HG03103 (cell line): ENCODE data around the gene SLC7A4.
"Not testable (repeated sequence)": the region's sequence is repeated elsewhere in the genome, so short reads cannot be mapped to it uniquely, and the experiment has no call there.

Experiments used
- ATAC-seq: cut with Tn5 transposase; IDR thresholded peaks from one replicate; pipeline ENCODE4 v1.9.1; 2021; ENCODE audit warnings: low read depth; ENCODE audit not compliant: unreplicated experiment

SLC7A4 gene

DNA sequence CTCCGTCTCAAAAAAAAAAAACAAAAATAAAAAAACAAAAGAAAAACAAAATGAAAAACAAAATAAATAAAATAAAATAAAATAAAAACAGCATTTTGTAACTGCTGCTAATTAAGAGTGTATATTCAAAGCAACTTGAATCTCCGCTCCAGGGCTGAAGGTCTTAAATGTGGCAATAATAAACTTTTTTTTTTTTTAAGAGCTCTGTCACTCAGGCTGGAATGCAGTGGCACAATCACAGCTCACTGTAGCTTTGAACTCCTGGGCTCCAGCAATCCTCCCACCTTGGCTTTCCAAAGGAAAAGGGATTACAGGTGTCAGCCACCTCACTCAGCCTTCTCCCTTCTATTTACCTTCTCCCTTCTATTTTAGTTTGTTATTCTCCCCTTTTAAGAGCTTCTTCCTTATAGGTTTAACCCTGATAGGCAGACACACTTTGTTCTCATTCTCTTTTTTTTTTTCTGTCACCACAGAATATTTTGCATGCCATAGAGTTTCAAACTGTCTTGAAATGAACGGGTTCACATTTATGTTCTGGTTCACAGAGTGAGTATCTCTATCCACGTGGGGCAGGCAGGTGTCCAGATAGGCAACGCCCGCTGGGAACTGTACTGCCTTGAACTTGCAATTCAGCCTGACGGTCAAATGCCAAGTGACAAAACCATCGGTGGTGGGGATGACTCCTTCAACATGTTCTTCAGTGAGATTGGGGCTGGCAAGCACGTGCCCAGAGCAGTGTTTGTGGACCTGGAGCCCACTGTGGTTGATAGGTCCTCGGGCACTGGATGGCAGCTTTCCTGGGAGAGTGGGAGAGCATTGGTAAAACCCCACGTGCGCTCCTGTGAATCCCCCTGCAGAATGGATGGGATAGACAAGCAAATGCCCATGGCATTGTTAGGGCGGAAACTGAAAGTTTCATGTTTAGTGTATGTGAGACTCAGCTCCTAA, 32.8 kb upstream of the SLC7A4 start:
- ATAC-seq = no peak

DNA sequence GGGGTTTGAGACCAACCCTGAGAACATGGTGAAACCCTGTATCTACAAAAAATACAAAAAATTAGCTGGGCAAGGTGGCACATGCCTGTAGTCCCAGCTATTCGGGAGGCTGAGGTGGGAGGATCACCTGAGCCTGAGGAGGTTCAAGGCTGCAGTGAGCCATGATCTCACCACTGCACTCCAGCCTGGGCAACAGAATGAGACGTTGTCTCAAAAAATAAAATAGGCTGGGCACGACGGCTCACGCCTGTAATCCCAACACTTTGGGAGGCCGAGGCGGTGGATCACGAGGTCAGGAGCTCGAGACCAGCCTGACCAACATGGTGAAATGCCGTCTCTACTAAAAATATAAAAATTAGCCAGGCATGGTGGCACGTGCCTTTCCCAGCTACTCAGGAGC, 32.1 kb upstream of the SLC7A4 start:
- not testable (repeated sequence) for ATAC-seq

DNA sequence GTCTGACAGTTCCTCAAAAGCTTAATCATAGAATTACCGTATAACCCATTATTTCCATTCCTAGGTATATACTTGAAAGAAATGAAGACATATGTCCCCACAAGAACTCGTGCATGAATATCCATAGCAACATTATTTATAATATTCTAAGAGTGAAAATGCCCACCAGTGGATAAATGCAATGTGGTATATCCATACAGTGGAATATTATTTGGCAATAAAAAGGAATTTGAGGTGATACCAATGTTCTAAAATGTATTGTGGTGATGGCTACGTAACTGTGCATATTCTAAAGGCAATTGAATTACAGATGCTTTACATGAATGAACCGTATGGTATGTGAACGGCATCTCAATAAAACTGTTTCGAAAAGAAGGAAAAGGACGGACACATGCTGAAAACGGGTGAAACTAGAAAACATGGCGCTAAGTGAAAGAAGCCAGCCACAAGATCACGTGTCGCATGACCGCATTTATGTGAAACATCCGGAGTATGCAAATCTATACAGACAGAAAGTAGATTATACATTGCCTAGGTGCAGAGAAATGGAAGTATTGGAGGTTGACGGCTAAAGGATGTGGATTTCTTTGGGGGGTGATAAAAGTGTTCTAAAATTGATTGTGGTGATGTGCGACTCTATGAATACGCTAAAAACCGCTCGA, 29.4 kb upstream of the SLC7A4 start:
- not testable (repeated sequence) for ATAC-seq

DNA sequence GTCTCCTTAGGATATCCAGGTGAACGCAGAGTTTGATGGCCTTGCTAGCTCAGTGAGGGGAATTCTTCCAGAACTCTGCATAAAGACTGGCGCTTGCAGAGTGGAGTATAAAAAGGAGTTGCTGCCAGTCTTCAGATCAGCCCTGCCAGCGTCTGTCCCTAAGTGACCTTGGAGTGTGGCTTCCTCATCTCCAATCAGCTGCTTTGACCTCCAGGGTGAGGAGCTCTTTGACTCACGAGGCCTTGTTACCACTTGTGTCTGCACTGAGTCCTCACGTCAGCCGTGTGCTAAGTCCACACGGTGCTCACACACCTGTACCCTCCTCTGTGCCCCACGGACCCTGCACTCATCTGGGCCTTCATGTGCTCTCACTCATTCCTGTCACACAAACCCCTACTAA, 28.0 kb upstream of the SLC7A4 start:
- ATAC-seq = not testable (repeated sequence)

DNA sequence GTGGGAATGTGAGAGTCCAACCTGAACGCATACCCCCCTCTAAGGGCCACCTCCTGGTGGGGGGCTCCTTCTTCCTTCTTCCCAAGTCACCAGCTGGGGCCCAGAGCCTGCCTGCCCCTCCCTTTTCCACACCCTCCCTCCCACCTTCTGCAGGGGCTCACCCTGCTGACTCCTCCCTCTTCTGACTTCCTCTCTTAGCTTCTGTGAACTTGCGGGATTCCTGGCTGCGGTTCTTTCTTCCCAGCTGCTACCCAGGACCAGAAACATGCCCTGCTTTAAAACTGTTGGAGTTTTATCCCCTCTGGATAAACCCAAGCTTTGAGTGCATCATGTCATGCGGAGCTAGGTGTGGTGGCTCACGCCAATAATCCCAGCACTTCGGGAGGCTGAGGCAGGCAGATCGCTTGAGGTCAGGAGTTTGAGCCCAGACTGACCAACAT, 23.5 kb upstream of the SLC7A4 start:
- ATAC-seq = no peak

DNA sequence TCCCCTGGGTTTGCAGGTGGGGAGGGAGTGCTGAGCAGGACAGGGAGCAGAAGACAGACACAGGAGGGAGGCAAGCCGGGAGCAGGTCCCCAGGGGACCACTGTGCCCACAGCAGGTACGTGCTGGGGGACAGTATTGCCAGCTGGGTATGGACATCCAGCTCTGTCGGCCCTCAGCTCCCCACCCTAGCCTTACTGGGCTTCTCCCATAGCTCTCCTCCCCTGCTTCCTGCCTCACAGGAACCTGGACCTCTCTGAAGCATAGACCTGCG, 23.1 kb upstream of the SLC7A4 start:
- ATAC-seq = no peak

DNA sequence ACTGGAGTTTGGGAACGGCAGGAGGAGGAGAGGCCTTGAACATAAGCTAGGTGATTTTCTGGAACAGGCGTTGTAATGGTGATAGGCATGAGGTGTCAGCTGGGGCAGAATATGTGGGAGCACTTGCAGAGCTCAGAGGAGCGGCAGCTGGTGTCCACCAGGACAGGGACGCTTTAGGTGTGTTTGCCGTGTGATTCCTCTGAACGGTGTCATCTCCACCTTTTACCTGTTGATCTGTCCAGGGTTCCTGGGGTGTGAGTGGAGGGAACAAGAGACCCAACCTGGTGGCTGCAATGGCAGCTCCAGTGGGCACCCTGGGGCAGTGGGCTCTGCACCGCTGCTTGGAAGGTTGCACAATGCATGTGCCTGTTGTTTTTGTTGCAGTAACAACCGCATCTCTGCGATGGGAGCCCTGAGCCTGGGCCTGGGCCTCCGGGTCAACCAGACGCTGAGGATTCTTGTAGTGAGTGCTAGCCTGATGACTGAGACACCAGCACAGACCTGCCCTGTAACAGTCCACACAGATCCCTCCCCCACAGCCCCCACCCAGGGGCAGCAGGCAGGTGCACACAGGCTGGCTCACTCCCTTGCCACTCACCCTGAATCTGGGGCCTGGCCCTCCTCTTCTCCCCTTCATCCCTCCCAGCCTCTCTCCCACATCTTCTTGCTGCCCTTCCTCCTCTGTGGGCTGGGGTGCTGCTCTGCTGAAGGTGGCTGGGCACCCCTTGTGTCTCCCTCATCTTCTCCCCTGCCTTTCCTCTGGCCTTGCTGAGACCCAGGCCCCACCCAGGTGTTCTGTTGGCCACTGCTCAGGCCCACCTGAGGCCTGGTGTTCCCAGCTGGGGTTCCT, 22.6 kb upstream of the SLC7A4 start:
- ATAC-seq = no peak

DNA sequence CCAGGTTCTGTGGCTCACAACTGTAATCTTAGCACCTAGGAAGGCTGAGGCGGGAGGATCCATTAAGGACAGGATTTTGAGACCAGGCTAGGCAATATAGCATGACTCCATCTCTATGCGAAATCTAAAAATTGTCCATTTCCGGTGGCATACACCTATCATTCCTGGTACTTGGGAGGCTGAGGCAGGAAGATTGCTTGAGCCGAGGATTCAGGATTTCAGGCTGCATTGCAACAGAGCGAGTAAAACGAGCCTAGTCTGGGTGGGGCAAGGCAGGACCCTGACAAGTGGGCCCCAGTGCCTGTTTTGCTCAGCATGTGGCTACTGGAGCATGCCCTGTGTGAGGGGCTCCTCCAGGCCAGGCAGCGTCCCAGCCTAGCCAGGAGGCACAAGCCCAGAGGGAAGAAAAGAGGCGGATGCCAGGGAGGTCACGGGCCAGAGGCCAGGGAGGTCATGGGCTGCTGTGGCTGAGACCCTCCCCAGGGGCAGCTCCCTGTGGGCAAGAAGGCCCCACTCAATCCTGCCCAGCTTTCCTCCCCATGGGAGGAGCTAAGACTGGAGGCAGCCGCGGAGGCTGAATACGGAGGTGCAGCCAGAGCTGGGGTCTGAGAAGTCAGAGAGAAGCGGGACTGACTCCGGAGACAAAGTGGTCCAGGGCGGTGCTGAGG, 21.8 kb upstream of the SLC7A4 start:
- ATAC-seq = no peak

DNA sequence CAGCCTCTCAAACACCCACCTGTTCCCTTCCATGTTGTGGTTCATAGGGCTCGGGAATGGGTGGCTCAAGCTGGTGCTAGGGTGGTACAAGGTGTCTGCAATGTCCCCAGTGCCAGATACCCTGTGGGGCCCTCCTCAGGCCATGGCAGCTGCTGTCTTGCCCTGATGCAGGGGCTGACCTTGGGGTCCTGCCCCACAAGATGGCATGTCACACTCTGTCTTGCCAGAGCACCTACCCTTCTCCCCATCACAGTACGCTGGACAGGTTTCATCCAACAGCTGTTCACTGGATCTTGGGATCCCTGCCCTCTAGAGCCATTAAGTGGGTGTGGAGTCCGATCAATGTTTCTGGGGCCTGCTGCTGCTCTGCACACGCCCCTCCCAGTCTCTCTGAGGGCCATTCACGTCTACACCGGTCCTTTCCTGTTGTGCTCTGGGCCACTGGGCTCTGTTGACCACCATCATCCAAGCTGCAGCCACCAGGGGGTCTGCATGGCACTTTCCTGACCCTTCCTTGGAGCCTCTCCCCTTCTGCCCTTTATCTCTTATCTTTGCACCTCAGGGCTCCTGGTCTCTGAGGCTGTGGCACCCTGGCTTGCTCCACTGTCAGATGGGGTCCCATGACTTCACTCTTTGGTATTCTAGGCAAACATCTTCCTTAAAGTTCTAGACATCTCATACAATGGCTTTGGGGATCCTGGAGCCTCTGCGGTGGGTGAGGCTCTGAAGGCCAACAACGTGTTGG, 20.5 kb upstream of the SLC7A4 start:
- no peak for ATAC-seq

DNA sequence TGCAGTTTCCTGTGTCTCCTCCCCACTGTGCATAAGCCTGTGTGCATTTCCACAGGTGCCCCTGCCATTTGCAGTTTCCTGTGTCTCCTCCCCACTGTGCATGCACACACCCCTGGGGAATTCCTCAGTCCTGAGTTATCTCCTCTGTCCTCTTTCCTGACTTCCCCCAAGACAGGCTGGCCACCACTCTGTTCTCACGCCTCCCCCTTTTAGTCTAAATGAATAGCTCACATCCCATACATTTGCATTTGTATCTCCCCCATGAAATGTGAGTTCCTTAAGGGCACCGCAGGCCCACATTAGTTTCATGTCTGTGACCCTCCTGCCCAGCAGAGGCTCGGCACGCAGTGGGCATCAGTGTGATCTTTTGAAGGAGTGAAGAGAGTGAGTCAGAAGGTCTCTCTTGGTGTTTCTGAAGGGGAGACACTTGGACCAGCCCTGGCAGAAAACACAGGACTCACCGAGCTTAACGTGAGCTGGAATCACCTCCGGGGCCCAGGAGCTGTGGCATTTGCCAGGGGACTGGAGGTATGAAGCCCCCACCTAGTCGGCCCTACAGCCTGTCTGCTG, 19.6 kb upstream of the SLC7A4 start:
- no peak for ATAC-seq

DNA sequence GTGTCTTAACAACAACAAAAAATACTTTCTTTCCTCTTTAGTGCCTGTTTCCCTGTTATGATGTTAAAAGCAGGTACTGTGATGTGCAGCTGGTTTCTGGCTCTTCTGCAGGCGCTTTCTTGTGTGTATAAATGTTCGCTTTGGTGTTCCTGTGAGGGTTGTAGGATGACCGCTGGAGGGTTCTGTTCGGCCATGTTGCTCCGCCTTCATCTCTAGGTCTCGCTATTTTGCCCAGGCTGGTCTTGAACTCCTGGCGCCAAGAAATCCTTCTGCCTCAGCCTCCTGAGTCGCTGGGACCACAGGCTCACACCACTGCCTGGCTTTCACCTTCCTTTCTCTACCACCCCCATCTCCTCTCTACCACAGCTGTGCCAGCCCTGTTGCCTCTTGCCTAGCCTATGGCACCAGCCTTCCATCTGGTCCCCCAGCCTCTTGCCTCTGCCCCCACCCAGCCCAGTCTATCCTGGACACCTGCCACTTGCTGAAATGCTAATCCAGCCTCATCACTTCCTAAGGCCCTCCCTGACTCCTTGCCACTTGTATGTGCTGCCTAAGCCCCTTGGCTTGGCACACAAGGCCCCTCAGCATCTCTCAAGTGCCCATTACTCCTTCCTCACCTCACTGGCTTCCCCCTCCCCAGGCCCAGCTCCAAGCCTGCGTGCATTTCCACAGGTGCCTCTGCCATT, 18.9 kb upstream of the SLC7A4 start:
- ATAC-seq = no peak

DNA sequence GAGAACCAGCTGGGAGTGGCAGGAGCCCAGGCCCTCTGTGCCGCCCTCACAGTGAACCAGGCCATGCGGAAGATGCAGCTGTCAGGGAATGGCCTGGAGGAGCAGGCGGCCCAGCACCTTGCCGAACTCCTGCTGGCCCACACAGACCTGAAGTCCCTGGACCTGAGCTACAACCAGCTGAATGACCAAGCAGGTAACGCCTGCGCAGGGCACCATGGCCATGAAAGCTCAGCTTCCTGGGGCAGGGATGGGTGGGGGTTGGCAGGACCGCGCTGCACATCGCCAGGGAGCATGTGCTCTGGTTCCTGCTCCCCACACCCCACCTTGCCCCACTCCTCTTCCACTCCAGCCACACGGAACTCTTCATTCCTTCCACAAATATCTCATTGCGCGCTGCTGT, 16.6 kb upstream of the SLC7A4 start:
- not testable (repeated sequence) for ATAC-seq

DNA sequence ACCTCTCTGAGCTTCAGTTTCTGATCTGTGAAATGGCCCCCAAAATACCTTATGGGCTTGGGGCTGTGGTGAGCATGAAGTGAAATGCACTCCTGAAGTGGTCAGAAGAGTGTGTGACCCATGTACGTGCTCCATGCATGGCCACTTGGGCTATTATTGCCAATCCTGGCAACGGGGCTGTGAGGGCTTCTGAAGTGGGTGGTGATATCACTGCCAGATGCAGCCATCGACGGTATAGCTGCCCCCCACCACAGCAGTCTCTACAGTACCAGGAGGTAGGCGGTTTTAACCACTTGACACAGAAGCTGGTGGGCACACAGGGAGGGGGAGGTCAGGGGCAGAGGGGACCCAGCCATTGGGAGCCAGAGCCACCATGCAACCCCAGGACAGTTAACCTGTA, 16.1 kb upstream of the SLC7A4 start:
- not testable (repeated sequence) for ATAC-seq

DNA sequence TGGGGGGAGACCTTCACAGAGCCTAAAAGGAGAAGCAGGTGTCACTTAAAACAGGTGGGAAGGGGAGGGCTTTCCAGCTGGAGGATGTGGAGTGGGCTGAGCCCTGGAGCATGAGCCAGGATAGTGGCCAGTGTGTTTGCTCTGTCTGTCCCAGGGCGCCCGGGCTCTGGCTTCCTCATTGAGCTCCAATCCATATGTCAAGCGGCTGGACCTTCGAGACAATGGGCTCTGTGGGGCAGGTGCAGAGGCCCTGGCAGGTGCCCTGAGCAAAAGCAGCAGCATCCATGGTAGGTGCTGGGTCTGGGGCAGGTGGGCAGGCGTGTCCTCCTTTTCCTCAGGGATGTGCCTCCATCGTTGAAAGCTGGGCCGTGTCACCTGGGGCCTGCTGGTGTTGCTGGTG, 15.4 kb upstream of the SLC7A4 start:
- no peak for ATAC-seq

DNA sequence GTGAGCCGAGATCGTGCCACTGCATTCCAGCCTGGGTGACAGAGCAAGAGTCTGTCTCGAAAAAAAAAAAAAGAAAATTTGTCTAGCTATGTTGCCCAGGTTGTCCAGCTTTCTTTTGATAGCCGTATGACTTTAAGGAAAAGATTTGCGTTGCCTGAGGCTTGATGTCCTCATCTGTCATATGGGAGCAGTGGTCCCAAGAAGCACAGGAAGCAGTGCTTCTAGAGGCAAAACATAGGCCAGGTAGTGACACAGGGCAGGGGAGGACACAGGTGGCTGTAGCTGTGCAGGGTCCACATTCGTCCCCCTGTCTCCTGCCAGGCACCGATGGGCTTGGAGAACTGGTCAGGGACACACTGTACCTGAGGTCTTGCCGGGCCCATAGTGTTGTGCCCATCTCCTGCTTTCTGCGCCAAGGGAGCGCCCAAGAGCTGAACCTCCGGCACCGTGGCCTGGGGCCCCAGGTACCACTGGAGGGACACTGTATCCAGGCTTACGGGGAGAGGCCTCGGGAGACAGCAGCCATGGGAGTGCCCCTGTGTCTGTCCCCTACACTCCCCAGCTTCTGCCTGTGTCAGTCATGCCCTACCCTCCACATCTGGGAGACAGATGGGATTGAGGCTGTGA, 14.8 kb upstream of the SLC7A4 start:
- ATAC-seq = no peak

DNA sequence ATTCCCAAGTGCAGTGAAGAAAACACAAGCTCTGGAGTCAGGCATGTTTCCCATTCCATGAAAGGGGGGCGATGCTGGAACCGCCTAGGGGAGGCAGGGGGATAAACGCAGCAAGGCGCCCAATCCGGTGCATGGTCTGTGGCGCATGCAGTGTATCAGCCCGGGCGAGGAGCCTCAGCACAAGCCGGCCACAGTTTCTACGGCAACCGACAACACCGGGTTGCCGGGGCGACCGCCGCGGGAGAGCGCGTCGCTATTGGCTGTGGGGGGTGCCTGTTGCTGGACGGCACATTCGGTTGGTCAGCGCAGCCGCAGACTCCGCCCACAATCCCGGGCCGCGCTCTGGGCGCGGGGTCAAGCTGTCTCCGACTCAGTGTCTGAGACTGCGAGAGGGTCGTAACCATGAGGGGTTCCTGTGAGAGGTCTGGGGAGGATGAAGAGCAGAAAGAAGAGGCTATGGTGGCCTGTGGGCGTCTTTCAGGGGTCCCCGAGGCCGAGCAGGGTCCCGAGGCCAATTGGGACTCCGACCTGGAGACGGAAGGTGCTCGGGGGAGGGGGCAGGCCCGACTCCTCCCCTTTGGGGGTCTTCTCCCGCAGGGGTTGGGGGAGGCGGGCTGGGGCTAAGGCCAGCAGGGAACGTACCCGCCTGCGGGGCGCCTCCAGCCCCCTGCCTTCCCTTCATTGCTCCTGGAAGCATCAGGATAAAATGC, 13.4 kb upstream of the SLC7A4 start, which contains the start of gene LRRC74B:
Gene LRRC74B, plus strand, starts transcription at position 362 of the 710 bp plus-strand sequence. Its CDS starts 41 bp downstream, at position 403.
- ATAC-seq = peak; percentile 71

DNA sequence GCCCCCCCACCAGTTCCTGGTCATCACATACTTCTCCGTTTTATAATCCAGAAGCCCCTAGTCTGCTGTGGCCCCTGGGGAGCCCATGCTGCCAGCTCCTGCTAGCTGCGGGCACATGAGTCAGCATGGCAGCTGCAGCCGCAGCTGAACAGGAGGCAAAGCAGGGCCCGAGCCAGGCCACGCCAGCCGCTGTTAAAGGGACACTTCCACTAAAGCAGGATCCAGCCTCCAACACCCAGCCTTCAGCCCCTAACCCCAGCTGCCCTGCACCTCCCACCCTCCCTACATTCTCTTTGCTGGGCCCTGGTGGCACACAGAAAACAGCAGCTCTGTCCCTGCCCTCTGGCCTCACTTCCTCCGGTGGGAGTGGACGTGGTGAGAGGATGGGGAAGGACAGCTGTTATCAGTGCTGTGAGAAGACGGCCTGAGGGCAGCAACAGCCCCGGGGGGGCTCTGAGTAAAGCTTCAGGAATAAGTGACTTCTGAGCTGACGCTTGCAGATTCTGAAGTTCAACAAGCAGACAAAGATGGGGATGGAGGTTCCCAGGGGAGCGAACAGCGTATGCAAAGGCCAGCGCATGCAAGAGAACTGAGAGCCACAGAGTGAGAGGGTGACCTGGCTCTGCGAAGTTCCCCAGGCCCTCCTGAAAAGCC, 12.7 kb upstream of the SLC7A4 start:
- ATAC-seq = no peak
